ENCODE measurements around the gene RNH1. TPM values are rescaled to one million over a fixed set of nuclear protein-coding genes. Genes with fewer than 3 reads are reported as not detected.

The RNH1 gene
- total RNA-seq, 1 experiment from 2014 or later, result 832 TPM

- H3K27me3 ChIP-seq, result no peaks in the 10 kb centered on the region
- peaks cover 72% of the 10 kb centered on the region for H3K36me3 ChIP-seq
- no peak for DNase-seq
- H3K4me3 ChIP-seq, result peak overlapping the region; percentile 91
- H3K9me3 ChIP-seq, result no peaks in the 10 kb centered on the region
Measured at GRCh38 chr11:507727-508515, 879 bp upstream of the RNH1 start.

GRCh38 chr11:506238-506994 is 626 bp downstream of the RNH1 start:
- Histone ChIP-seq H3K27me3 (no peaks in the 10 kb centered on the region), H3K36me3 (peaks cover 74% of the 10 kb centered on the region), H3K4me3 (peak overlapping the region; percentile 91), H3K9me3 (no peaks in the 10 kb centered on the region)
- peak; percentile 99 for DNase-seq

GRCh38 chr11:504994-505344 is 2.1 kb downstream of the RNH1 start:
- DNase-seq, result no peak
- Histone ChIP-seq H3K9me3 (no peaks in the 10 kb centered on the region), H3K4me3 (peak overlapping the region; percentile 91), H3K36me3 (peaks cover 76% of the 10 kb centered on the region), H3K27me3 (no peaks in the 10 kb centered on the region)

GRCh38 chr11:504053-504993 is 2.7 kb downstream of the RNH1 start:
- no peaks in the 10 kb centered on the region for H3K9me3 ChIP-seq
- H3K27me3 ChIP-seq, result no peaks in the 10 kb centered on the region
- DNase-seq, result peak; percentile 77
- H3K36me3 ChIP-seq, result peaks cover 78% of the 10 kb centered on the region
- H3K4me3 ChIP-seq, result peak overlapping the region; percentile 91

- H3K27me3 ChIP-seq, result no peaks in the 10 kb centered on the region
- DNase-seq, result peak; percentile 90
- H3K4me3 ChIP-seq, result peak overlapping the region; percentile 91
- peaks cover 78% of the 10 kb centered on the region for H3K36me3 ChIP-seq
- no peaks in the 10 kb centered on the region for H3K9me3 ChIP-seq
Measured at GRCh38 chr11:503179-503981, 3.7 kb downstream of the RNH1 start.

- no peak for DNase-seq
- H3K36me3 ChIP-seq, result peaks cover 78% of the 10 kb centered on the region
- no peaks in the 10 kb centered on the region for H3K27me3 ChIP-seq
- peak overlapping the region; percentile 12; the same call in 1 of the 2 replicates for H3K4me3 ChIP-seq
- no peaks in the 10 kb centered on the region for H3K9me3 ChIP-seq
Measured at GRCh38 chr11:502288-503178, 4.5 kb downstream of the RNH1 start.

GRCh38 chr11:501683-502287 is 5.3 kb downstream of the RNH1 start:
- Histone ChIP-seq H3K4me3 (no peak overlapping the region), H3K27me3 (no peaks in the 10 kb centered on the region), H3K9me3 (no peaks in the 10 kb centered on the region), H3K36me3 (peaks cover 83% of the 10 kb centered on the region)
- DNase-seq, result no peak

- Histone ChIP-seq H3K9me3 (no peaks in the 10 kb centered on the region), H3K4me3 (no peak overlapping the region), H3K36me3 (peaks cover 85% of the 10 kb centered on the region), H3K27me3 (no peaks in the 10 kb centered on the region)
- no peak for DNase-seq
Measured at GRCh38 chr11:501001-501682, 5.9 kb downstream of the RNH1 start.

- no peak for DNase-seq
- no peaks in the 10 kb centered on the region for H3K9me3 ChIP-seq
- H3K27me3 ChIP-seq, result no peaks in the 10 kb centered on the region
- no peak overlapping the region for H3K4me3 ChIP-seq
- H3K36me3 ChIP-seq, result peaks cover 90% of the 10 kb centered on the region
Measured at GRCh38 chr11:499201-500076, 7.6 kb downstream of the RNH1 start.

- Histone ChIP-seq H3K36me3 (peaks cover 89% of the 10 kb centered on the region), H3K27me3 (no peaks in the 10 kb centered on the region), H3K4me3 (no peak overlapping the region), H3K9me3 (no peaks in the 10 kb centered on the region)
- no peak for DNase-seq
Measured at GRCh38 chr11:498297-499181, 8.5 kb downstream of the RNH1 start.

- H3K36me3 ChIP-seq, result peaks cover 93% of the 10 kb centered on the region
- no peak for DNase-seq
- no peaks in the 10 kb centered on the region for H3K27me3 ChIP-seq
- no peaks in the 10 kb centered on the region for H3K9me3 ChIP-seq
- no peak overlapping the region for H3K4me3 ChIP-seq
Measured at GRCh38 chr11:497565-498296, 9.3 kb downstream of the RNH1 start.

- H3K36me3 ChIP-seq, result peaks cover 90% of the 10 kb centered on the region
- H3K27me3 ChIP-seq, result no peaks in the 10 kb centered on the region
- no peaks in the 10 kb centered on the region for H3K9me3 ChIP-seq
- no peak for DNase-seq
- no peak overlapping the region for H3K4me3 ChIP-seq
Measured at GRCh38 chr11:496834-497564, 10.0 kb downstream of the RNH1 start.

Data from MG63 (cell line).